Neural progenitor cell (in vitro differentiated cells): ENCODE data around the gene PTGIR. TPM values are rescaled to one million over a fixed set of nuclear protein-coding genes. Genes with fewer than 3 reads are reported as not detected.

ENCODE experiments used
- DNase-seq: peaks from one replicate; pipeline ENCODE4 v3.0.0-alpha.2; 2016; ENCODE audit warnings: low spot score
- H2AFZ ChIP-seq: fragments of 200-600 bp; sonication (generic); replicated peaks from 2 replicates; pipeline ENCODE4 v1.6.1; 2016; ENCODE audit warnings: antibody characterized with exemption
- H3F3A ChIP-seq: fragments of 200-600 bp; sonication (generic); 2 replicates; pipeline ENCODE4 v1.6.1; 2016; ENCODE audit warnings: antibody characterized with exemption, low read depth
- H3K27ac ChIP-seq: fragments of 200-600 bp; sonication (generic); 2 replicates; pipeline ENCODE4 v1.5.1; 2016; ENCODE audit warnings: mild to moderate bottlenecking
- H3K27me3 ChIP-seq: fragments of 200-600 bp; sonication (generic); 2 replicates; pipeline ENCODE4 v1.6.1; 2016; ENCODE audit warnings: mild to moderate bottlenecking, moderate library complexity
- H3K36me3 ChIP-seq: fragments of 200-600 bp; sonication (generic); 2 replicates; pipeline ENCODE4 v1.5.1; 2016
- H3K4me1 ChIP-seq: fragments of 200-600 bp; sonication (generic); 2 replicates; pipeline ENCODE4 v1.6.1; 2016; ENCODE audit warnings: mixed run types
- H3K4me2 ChIP-seq: fragments of 200-600 bp; sonication (generic); 2 replicates; pipeline ENCODE4 v1.6.1; 2016
- H3K4me3 ChIP-seq: fragments of 200-600 bp; sonication (generic); 2 replicates; pipeline ENCODE4 v1.5.1; 2016
- H3K79me2 ChIP-seq: fragments of 200-600 bp; sonication (generic); 2 replicates; pipeline ENCODE4 v1.6.1; 2016; ENCODE audit warnings: low read depth
- H3K9ac ChIP-seq: fragments of 200-600 bp; sonication (generic); 2 replicates; pipeline ENCODE4 v1.6.1; 2016
- H3K9me3 ChIP-seq: fragments of 200-600 bp; sonication (generic); 2 replicates; pipeline ENCODE4 v1.5.1; 2016; ENCODE audit warnings: low read depth
- H4K20me1 ChIP-seq: fragments of 200-600 bp; sonication (generic); 2 replicates; pipeline ENCODE4 v1.6.1; 2016; ENCODE audit warnings: low read depth
- H3K27ac Mint-ChIP-seq: 3 replicates; pipeline ENCODE4 v1.8.0; 2021; ENCODE audit warnings: mixed read lengths
- H3K27me3 Mint-ChIP-seq: 2 replicates; pipeline ENCODE4 v1.8.0; 2022; ENCODE audit warnings: low read depth, mild to moderate bottlenecking, inconsistent platforms, moderate library complexity, mixed read lengths; ENCODE audit not compliant: insufficient read depth
- H3K36me3 Mint-ChIP-seq: 3 replicates; pipeline ENCODE4 v1.8.0; 2021; ENCODE audit warnings: mixed read lengths
- H3K4me1 Mint-ChIP-seq: 3 replicates; pipeline ENCODE4 v1.8.0; 2021; ENCODE audit warnings: mixed read lengths
- H3K4me3 Mint-ChIP-seq: 3 replicates; pipeline ENCODE4 v1.8.0; 2021; ENCODE audit warnings: mild to moderate bottlenecking, moderate library complexity, mixed read lengths
- H3K9me3 Mint-ChIP-seq: 3 replicates; pipeline ENCODE4 v1.8.0; 2020; ENCODE audit warnings: mixed read lengths
- CTCF ChIP-seq: fragments of 200-600 bp; sonication (generic); IDR thresholded peaks from 2 replicates; pipeline ENCODE4 v1.5.1; 2017; ENCODE audit warnings: antibody characterized with exemption, mild to moderate bottlenecking
- EZH2 ChIP-seq: fragments of 200-600 bp; sonication (generic); IDR thresholded peaks from 2 replicates; pipeline ENCODE4 v1.6.1; 2017; ENCODE audit warnings: antibody characterized with exemption, mild to moderate bottlenecking, moderate library complexity
- EZH2phosphoT487 ChIP-seq: fragments of 200-600 bp; sonication (generic); IDR thresholded peaks from 2 replicates; pipeline ENCODE4 v1.6.1; 2017; ENCODE audit warnings: antibody characterized with exemption
- total RNA-seq: library from RNA; depleted of rRNA; stranded (reverse); fragments of >200 nt; gene quantifications from 2 replicates; pipeline ENCODE4 v1.2.3, GENCODE V29; 2015; ENCODE audit warnings: low replicate concordance

Gene PTGIR
- total RNA-seq, 1 donor from 2014 or later = not detected

- TF ChIP-seq EZH2phosphoT487 = no peak
- TF ChIP-seq EZH2 = no peak
- peak; percentile 11 for TF ChIP-seq CTCF
- Mint-ChIP-seq H3K4me3 (no peak overlapping the region), H3K9me3 (peaks cover 2% of the 10 kb centered on the region), H3K36me3 (peaks cover 25% of the 10 kb centered on the region), H3K27ac (no peak overlapping the region), H3K4me1 (peaks cover 18% of the 10 kb centered on the region), H3K27me3 (peaks cover 9% of the 10 kb centered on the region)
- H4K20me1 ChIP-seq = peaks cover 55% of the 10 kb centered on the region
- no peak for DNase-seq
- H3K4me3 ChIP-seq = no peak overlapping the region
- H3K4me1 ChIP-seq = peaks cover 27% of the 10 kb centered on the region
- H3K9me3 ChIP-seq = no peaks in the 10 kb centered on the region
- no peaks in the 10 kb centered on the region for H3K36me3 ChIP-seq
- H3K4me2 ChIP-seq = peak overlapping the region; percentile 89
- H2AFZ ChIP-seq = no peak overlapping the region
- H3K9ac ChIP-seq = no peak overlapping the region
- H3K79me2 ChIP-seq = peaks cover 55% of the 10 kb centered on the region
- no peak overlapping the region for H3K27ac ChIP-seq
- peaks cover 10% of the 10 kb centered on the region for H3F3A ChIP-seq
- no peaks in the 10 kb centered on the region for H3K27me3 ChIP-seq
These were observed 20.0 kb downstream of the PTGIR start for GRCh38 chr19:46604781-46605355.

- H3K79me2 ChIP-seq = peaks cover 55% of the 10 kb centered on the region
- no peak for DNase-seq
- peaks cover 27% of the 10 kb centered on the region for H3K4me1 ChIP-seq
- H3K9me3 ChIP-seq = no peaks in the 10 kb centered on the region
- H2AFZ ChIP-seq = no peak overlapping the region
- no peaks in the 10 kb centered on the region for H3K36me3 ChIP-seq
- Mint-ChIP-seq H3K4me1 (peaks cover 18% of the 10 kb centered on the region), H3K36me3 (peaks cover 16% of the 10 kb centered on the region), H3K9me3 (peaks cover 8% of the 10 kb centered on the region), H3K27ac (no peak overlapping the region), H3K27me3 (peaks cover 10% of the 10 kb centered on the region), H3K4me3 (peak overlapping the region; percentile 98)
- no peaks in the 10 kb centered on the region for H3K27me3 ChIP-seq
- H4K20me1 ChIP-seq = peaks cover 51% of the 10 kb centered on the region
- peaks cover 15% of the 10 kb centered on the region for H3F3A ChIP-seq
- H3K4me2 ChIP-seq = peak overlapping the region; percentile 89
- no peak overlapping the region for H3K4me3 ChIP-seq
- H3K9ac ChIP-seq = no peak overlapping the region
- no peak overlapping the region for H3K27ac ChIP-seq
- no peak for TF ChIP-seq EZH2phosphoT487
- no peak for TF ChIP-seq CTCF
- no peak for TF ChIP-seq EZH2
These were observed 21.1 kb downstream of the PTGIR start for GRCh38 chr19:46603752-46604231.

GRCh38 chr19:46603195-46603637 lies 21.7 kb downstream of the PTGIR start:
- H3K27ac Mint-ChIP-seq = no peak overlapping the region
- Histone ChIP-seq H4K20me1 (peaks cover 51% of the 10 kb centered on the region), H3K4me3 (peak overlapping the region; percentile 100), H3K9ac (peak overlapping the region; percentile 94), H3K9me3 (no peaks in the 10 kb centered on the region), H3F3A (peaks cover 15% of the 10 kb centered on the region), H3K4me1 (peaks cover 27% of the 10 kb centered on the region), H3K4me2 (peak overlapping the region; percentile 89), H3K27ac (no peak overlapping the region), H3K27me3 (no peaks in the 10 kb centered on the region), H3K79me2 (peaks cover 55% of the 10 kb centered on the region), H3K36me3 (no peaks in the 10 kb centered on the region), H2AFZ (no peak overlapping the region)
- H3K9me3 Mint-ChIP-seq = peaks cover 13% of the 10 kb centered on the region
- H3K4me3 Mint-ChIP-seq = peak overlapping the region; percentile 98
- TF ChIP-seq EZH2phosphoT487 = no peak
- no peak for TF ChIP-seq EZH2
- no peak for TF ChIP-seq CTCF
- H3K27me3 Mint-ChIP-seq = peaks cover 8% of the 10 kb centered on the region
- H3K36me3 Mint-ChIP-seq = peaks cover 18% of the 10 kb centered on the region
- peaks cover 18% of the 10 kb centered on the region for H3K4me1 Mint-ChIP-seq
- no peak for DNase-seq
